GM12891 (cell line): ENCODE results near the gene CYTH1.

ENCODE experiments used
- PAX5 ChIP-seq: IDR thresholded peaks from 2 replicates; pipeline ENCODE4 v1.6.1; 2011; ENCODE audit warnings: low read length, moderate library complexity, mild to moderate bottlenecking; ENCODE audit not compliant: insufficient read depth, severe bottlenecking
- POLR2A ChIP-seq: IDR thresholded peaks from 2 replicates; pipeline ENCODE4 v1.6.1; 2011; ENCODE audit warnings: low read depth, low read length, control low read depth
- POLR2AphosphoS5 ChIP-seq: IDR thresholded peaks from 2 replicates; pipeline ENCODE4 v1.6.1; 2011; ENCODE audit warnings: low read depth, low read length, control low read depth
- POU2F2 ChIP-seq: IDR thresholded peaks from 2 replicates; pipeline ENCODE4 v1.6.1; 2011; ENCODE audit warnings: low read depth, mild to moderate bottlenecking, control low read depth, low read length, moderate library complexity
- SPI1 ChIP-seq: IDR thresholded peaks from 2 replicates; pipeline ENCODE4 v1.6.1; 2011; ENCODE audit warnings: low read depth, low read length, control low read depth
- TAF1 ChIP-seq: IDR thresholded peaks from 2 replicates; pipeline ENCODE4 v1.6.1; 2011; ENCODE audit warnings: low read depth, low read length, control low read depth

GRCh38 chr17:78680436-78680835, 101.6 kb downstream of the CYTH1 start:
- TF ChIP-seq POLR2A: no peak
- no peak for TF ChIP-seq SPI1
- TF ChIP-seq POLR2AphosphoS5: no peak
- no peak for TF ChIP-seq TAF1
- TF ChIP-seq POU2F2: no peak
- no peak for TF ChIP-seq PAX5
